ENCODE measurements around the gene ANXA2R.

GRCh38 chr5:43017428-43017815, 22.7 kb downstream of the ANXA2R start:
- no peak for TF ChIP-seq EZH2 (IDR thresholded peaks at IDR 0.05; ENCODE audit: insufficient read depth, poor library complexity, severe bottlenecking)
- TF ChIP-seq EZH2phosphoT487 (IDR thresholded peaks at IDR 0.05; ENCODE audit: insufficient read depth, low read depth) = no peak
